HCT116 (cell line): Measurements from ENCODE around the gene TBC1D2B. TPM values are rescaled to one million over a fixed set of nuclear protein-coding genes. Genes with fewer than 3 reads are reported as not detected.

Experiments
- ATAC-seq: fragments of 200-7000 bp; cut with Tn5 transposase; 2 replicates; pipeline ENCODE4 v1.9.1; 2020; ENCODE audit warnings: mild to moderate bottlenecking, moderate library complexity
- BruUV-seq: library from RNA; stranded (reverse); fragments of 400-500 nt; replicated peaks from 2 replicates; lab custom pipeline; 2021; lab: Mats Ljungman, UMichigan
- CTCF ChIA-PET: fragments of 300-600 bp; sonication (Branson Sonifier 250); formaldehyde crosslinking; loops from one replicate; lab custom pipeline; 2021; ENCODE audit warnings: antibody characterized with exemption; lab: Charles Lee
- POLR2A ChIA-PET: fragments of 300-600, 350-600 bp; sonication (Branson Sonifier 250); formaldehyde crosslinking; loops from one replicate; lab custom pipeline; 2021; ENCODE audit warnings: antibody characterized with exemption; lab: Charles Lee
- RAD21 ChIA-PET, 2 experiments: fragments of 300-600 bp; sonication (Branson Sonifier 250); formaldehyde crosslinking; loops; one replicate each; lab custom pipeline; 2023; ENCODE audit warnings: low total read pairs in 2 of 2; ENCODE audit not compliant: uncharacterized antibody in 2 of 2, unreplicated experiment in 2 of 2, low non-redundant PET in 1 of 2; lab: Charles Lee
- DNase-seq: peaks from one replicate; pipeline ENCODE4 v3.0.0-alpha.2; 2010; ENCODE audit warnings: low read depth, low spot score
- H2AFZ ChIP-seq: fragments of 200-600 bp; shearing (Covaris generic), sonication (generic); 2 replicates; pipeline ENCODE4 v1.6.1; 2017; ENCODE audit warnings: low read depth, mixed run types, mixed read lengths, antibody characterized with exemption, low read length; ENCODE audit not compliant: poor library complexity, severe bottlenecking
- H3K27ac ChIP-seq: 2 replicates; pipeline ENCODE4 v1.5.1; 2012; ENCODE audit warnings: low read depth, low read length
- H3K27me3 ChIP-seq: fragments of 200-600 bp; sonication (generic); 2 replicates; pipeline ENCODE4 v1.6.1; 2016; ENCODE audit warnings: mixed run types, low read length, mixed read lengths; ENCODE audit not compliant: insufficient read depth
- H3K36me3 ChIP-seq, 2 experiments: fragments of 200-500 bp in 1 of 2; fragments of 200-600 bp in 1 of 2; sonication (Bioruptor generic) in 1 of 2; sonication (generic) in 1 of 2; 2 replicates each; pipeline versions ENCODE4 v1.5.1 to v1.6.1; 2014 to 2016; ENCODE audit warnings: low read length in 2 of 2, inconsistent platforms in 1 of 2, mixed read lengths in 1 of 2, mixed run types in 1 of 2; ENCODE audit not compliant: insufficient read depth in 2 of 2, control insufficient read depth in 1 of 2
- H3K4me1 ChIP-seq, 2 experiments: fragments of 200-600 bp in 1 of 2; sonication (generic) in 1 of 2; 2 replicates each; pipeline versions ENCODE4 v1.5.1 to v1.6.1; 2012 to 2017; ENCODE audit warnings: low read length in 2 of 2, inconsistent platforms in 1 of 2, mild to moderate bottlenecking in 1 of 2, mixed read lengths in 1 of 2, mixed run types in 1 of 2, moderate library complexity in 1 of 2; ENCODE audit not compliant: insufficient read depth in 2 of 2, control insufficient read depth in 1 of 2
- H3K4me2 ChIP-seq: fragments of 200-600 bp; sonication (generic); 2 replicates; pipeline ENCODE4 v1.6.1; 2017; ENCODE audit warnings: mixed run types, low read length, mixed read lengths
- H3K4me3 ChIP-seq, 2 experiments: fragments of 200-600 bp in 1 of 2; sonication (generic) in 1 of 2; replicated peaks in 1 of 2; 2 replicates each; pipeline ENCODE4 v1.5.1; 2011 to 2016; ENCODE audit warnings: low read length in 2 of 2, control low read depth in 1 of 2, low read depth in 1 of 2, mild to moderate bottlenecking in 1 of 2, mixed read lengths in 1 of 2, mixed run types in 1 of 2
- H3K79me2 ChIP-seq: fragments of 200-600 bp; sonication (generic); 2 replicates; pipeline ENCODE4 v1.6.1; 2017; ENCODE audit warnings: mild to moderate bottlenecking, mixed run types, low read length, moderate library complexity, mixed read lengths; ENCODE audit not compliant: insufficient read depth
- H3K9ac ChIP-seq: fragments of 200-600 bp; sonication (generic); 2 replicates; pipeline ENCODE4 v1.6.1; 2016; ENCODE audit warnings: low read length, mixed read lengths
- H3K9me2 ChIP-seq: fragments of 200-600 bp; sonication (generic), shearing (Covaris generic); 2 replicates; pipeline ENCODE4 v1.6.1; 2017; ENCODE audit warnings: mixed run types, mild to moderate bottlenecking, moderate library complexity; ENCODE audit not compliant: insufficient read depth
- H3K9me3 ChIP-seq, 2 experiments: fragments of 200-500 bp in 1 of 2; fragments of 200-600 bp in 1 of 2; sonication (Bioruptor generic) in 1 of 2; sonication (generic) in 1 of 2; 2 replicates each; pipeline ENCODE4 v1.6.1; 2014 to 2017; ENCODE audit warnings: low read length in 2 of 2, mixed read lengths in 2 of 2, inconsistent platforms in 1 of 2, low read depth in 1 of 2, mild to moderate bottlenecking in 1 of 2, mixed run types in 1 of 2, moderate library complexity in 1 of 2; ENCODE audit not compliant: control insufficient read depth in 1 of 2, insufficient read depth in 1 of 2
- H4K20me1 ChIP-seq: fragments of 200-600 bp; sonication (generic), shearing (Covaris generic); 2 replicates; pipeline ENCODE4 v1.6.1; 2017; ENCODE audit warnings: mixed run types, mild to moderate bottlenecking, moderate library complexity; ENCODE audit not compliant: insufficient read depth
- CBX3 ChIP-seq: IDR thresholded peaks from 2 replicates; pipeline ENCODE4 v1.6.1; 2012; ENCODE audit warnings: low read depth
- CEBPB ChIP-seq: IDR thresholded peaks from 2 replicates; pipeline ENCODE4 v1.6.1; 2012; ENCODE audit warnings: low read depth
- ELF1 ChIP-seq: IDR thresholded peaks from 2 replicates; pipeline ENCODE4 v1.6.1; 2012; ENCODE audit warnings: low read depth, borderline replicate concordance
- EZH2phosphoT487 ChIP-seq: fragments of 200-600 bp; IDR thresholded peaks from 2 replicates; pipeline ENCODE4 v1.6.1; 2018; ENCODE audit warnings: antibody characterized with exemption, borderline replicate concordance
- FOSL1 ChIP-seq: IDR thresholded peaks from 2 replicates; pipeline ENCODE4 v1.6.1; 2012; ENCODE audit warnings: low read depth
- JUND ChIP-seq: IDR thresholded peaks from 2 replicates; pipeline ENCODE4 v1.6.1; 2012
- POLR2AphosphoS5 ChIP-seq: IDR thresholded peaks from 2 replicates; pipeline ENCODE4 v1.6.1; 2011; ENCODE audit warnings: mild to moderate bottlenecking, low read depth, low read length, moderate library complexity
- RAD21 ChIP-seq: IDR thresholded peaks from 2 replicates; pipeline ENCODE4 v1.6.1; 2012; ENCODE audit warnings: low read depth, mild to moderate bottlenecking
- SIN3A ChIP-seq: IDR thresholded peaks from 2 replicates; pipeline ENCODE4 v1.6.1; 2012; ENCODE audit warnings: low read depth
- SP1 ChIP-seq: IDR thresholded peaks from 2 replicates; pipeline ENCODE4 v1.6.1; 2012; ENCODE audit warnings: low read depth
- ZNF274 ChIP-seq: fragments of 200-500 bp; sonication (Bioruptor generic); IDR thresholded peaks from 2 replicates; pipeline ENCODE4 v1.6.1; 2014; ENCODE audit warnings: mild to moderate bottlenecking, low read depth, low read length, inconsistent platforms
- intact Hi-C: fragments of 100-400 bp; cut with micrococcal nuclease; formaldehyde crosslinking; loops from 2 replicates; pipeline ENCODE4 v1.10.0; 2022
- total RNA-seq: library from RNA; stranded (reverse); gene quantifications from one replicate; pipeline ENCODE4 v1.2.1, GENCODE V29; 2021; ENCODE audit not compliant: unreplicated experiment
- TF ChIP-seq, protein P1 (sequence below): IDR thresholded peaks from 2 replicates; pipeline ENCODE4 v1.6.1; 2011; ENCODE audit warnings: mild to moderate bottlenecking, low read length, moderate library complexity; ENCODE audit not compliant: insufficient replicate concordance; ENCODE audit errors: extremely low read depth
- TF ChIP-seq, protein P2 (sequence below), 3 experiments: fragments of 200-600 bp in 1 of 3; sonication (generic) in 1 of 3; IDR thresholded peaks in 2 of 3; conservative IDR thresholded peaks in 1 of 3; 2 replicates each; pipeline ENCODE4 v1.5.1; 2012 to 2017; ENCODE audit warnings: low read depth in 2 of 3, low read length in 2 of 3, antibody characterized with exemption in 1 of 3, borderline replicate concordance in 1 of 3, control low read depth in 1 of 3, mild to moderate bottlenecking in 1 of 3, mixed read lengths in 1 of 3, mixed run types in 1 of 3, moderate library complexity in 1 of 3; ENCODE audit not compliant: insufficient read depth in 1 of 3
- TF ChIP-seq, protein P3 (sequence below): IDR thresholded peaks from 2 replicates; pipeline ENCODE4 v1.6.1; 2012; ENCODE audit warnings: low read depth

The TBC1D2B gene
- total RNA-seq, 1 experiment from 2014 or later, result 16.6 TPM

DNA sequence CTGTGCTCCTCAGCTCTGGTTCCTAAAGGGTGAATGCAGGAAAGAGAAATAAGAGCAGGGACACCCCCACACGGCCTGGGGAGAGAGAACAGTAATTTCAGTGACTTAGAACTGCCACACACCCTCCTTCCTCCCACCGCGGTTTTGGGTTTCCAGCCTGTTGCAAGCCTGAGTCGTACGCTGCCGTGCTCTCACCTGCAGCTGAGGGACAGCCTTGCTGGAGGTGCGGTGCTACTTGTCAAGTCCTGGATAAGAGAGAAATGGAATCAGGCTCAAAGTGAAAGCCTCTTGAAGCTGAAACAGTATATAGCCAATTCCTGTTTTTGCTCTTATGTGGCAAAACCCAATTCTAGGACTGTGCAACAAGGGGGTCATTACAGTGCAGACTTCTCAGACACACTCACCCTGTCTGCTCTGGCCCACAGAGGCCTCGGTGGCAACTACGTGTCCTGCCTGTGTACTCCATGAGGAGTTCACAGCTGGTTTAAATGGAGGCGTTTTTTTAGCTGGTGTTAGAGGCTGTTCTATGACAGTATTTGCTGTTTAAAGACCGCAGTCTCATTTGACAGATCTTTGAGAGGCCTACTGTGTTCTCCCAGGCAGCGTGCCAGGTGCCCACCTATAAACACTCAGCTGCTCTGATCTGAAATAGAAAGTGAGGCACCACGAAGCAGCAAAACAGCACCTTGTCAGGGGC lies 42.9 kb downstream of the TBC1D2B start (continued):
- TF ChIP-seq, protein P1, sequence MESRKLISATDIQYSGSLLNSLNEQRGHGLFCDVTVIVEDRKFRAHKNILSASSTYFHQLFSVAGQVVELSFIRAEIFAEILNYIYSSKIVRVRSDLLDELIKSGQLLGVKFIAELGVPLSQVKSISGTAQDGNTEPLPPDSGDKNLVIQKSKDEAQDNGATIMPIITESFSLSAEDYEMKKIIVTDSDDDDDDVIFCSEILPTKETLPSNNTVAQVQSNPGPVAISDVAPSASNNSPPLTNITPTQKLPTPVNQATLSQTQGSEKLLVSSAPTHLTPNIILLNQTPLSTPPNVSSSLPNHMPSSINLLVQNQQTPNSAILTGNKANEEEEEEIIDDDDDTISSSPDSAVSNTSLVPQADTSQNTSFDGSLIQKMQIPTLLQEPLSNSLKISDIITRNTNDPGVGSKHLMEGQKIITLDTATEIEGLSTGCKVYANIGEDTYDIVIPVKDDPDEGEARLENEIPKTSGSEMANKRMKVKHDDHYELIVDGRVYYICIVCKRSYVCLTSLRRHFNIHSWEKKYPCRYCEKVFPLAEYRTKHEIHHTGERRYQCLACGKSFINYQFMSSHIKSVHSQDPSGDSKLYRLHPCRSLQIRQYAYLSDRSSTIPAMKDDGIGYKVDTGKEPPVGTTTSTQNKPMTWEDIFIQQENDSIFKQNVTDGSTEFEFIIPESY, result no peak
- TF ChIP-seq, protein P2, sequence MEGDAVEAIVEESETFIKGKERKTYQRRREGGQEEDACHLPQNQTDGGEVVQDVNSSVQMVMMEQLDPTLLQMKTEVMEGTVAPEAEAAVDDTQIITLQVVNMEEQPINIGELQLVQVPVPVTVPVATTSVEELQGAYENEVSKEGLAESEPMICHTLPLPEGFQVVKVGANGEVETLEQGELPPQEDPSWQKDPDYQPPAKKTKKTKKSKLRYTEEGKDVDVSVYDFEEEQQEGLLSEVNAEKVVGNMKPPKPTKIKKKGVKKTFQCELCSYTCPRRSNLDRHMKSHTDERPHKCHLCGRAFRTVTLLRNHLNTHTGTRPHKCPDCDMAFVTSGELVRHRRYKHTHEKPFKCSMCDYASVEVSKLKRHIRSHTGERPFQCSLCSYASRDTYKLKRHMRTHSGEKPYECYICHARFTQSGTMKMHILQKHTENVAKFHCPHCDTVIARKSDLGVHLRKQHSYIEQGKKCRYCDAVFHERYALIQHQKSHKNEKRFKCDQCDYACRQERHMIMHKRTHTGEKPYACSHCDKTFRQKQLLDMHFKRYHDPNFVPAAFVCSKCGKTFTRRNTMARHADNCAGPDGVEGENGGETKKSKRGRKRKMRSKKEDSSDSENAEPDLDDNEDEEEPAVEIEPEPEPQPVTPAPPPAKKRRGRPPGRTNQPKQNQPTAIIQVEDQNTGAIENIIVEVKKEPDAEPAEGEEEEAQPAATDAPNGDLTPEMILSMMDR (IDR thresholded peaks at IDR 0.05 in 2 of 3, conservative IDR thresholded peaks at IDR 0.05 in 1 of 3; ENCODE audit: borderline replicate concordance in 1 of 3, insufficient read depth in 1 of 3, low read depth in 2 of 3, low read length in 2 of 3), result no peak
- TF ChIP-seq SIN3A (no peak), CEBPB (no peak), SP1 (no peak), POLR2AphosphoS5 (no peak)

DNA sequence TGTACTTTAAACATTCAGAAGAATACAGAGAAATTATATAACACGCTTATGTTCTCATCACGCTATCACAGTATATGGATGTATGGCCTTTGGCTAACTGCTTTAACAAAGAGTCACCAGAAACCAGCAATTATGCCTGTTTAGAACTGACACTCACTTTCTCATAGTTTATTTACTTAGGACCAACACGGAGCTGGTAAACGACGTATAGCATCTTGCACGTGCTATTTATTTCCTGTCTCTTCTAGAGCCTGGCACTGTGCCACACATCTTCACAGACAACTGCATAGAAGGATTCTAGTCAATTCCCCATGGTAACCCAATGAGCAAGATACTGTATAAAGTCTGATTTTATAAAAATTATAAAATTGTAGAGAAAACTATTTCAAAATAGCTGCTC lies 43.6 kb downstream of the TBC1D2B start:
- DNase-seq, result no peak
- no peak overlapping the region for H3K4me2 ChIP-seq
- no peaks in the 10 kb centered on the region for H4K20me1 ChIP-seq
- POLR2A ChIA-PET, result no interaction called here
- no TSS peak for BruUV-seq
- H2AFZ ChIP-seq, result no peak overlapping the region
- H3K27ac ChIP-seq, result no peak overlapping the region
- no peaks in the 10 kb centered on the region for H3K9me2 ChIP-seq
- peaks cover 0 to 6% of the 10 kb centered on the region in 2 experiments; a peak in 2 of 4 replicates for H3K36me3 ChIP-seq
- no peak overlapping the region for H3K4me3 ChIP-seq
- H3K79me2 ChIP-seq, result no peaks in the 10 kb centered on the region
- CTCF ChIA-PET, result no interaction called here
- intact Hi-C loops, result no loop called here
- RAD21 ChIA-PET, result no interaction called here
- no peaks in the 10 kb centered on the region for H3K4me1 ChIP-seq
- no peak for ATAC-seq
- no peaks in the 10 kb centered on the region for H3K9me3 ChIP-seq
- H3K9ac ChIP-seq, result no peak overlapping the region
- H3K27me3 ChIP-seq, result no peaks in the 10 kb centered on the region
- no peak for TF ChIP-seq CBX3
- TF ChIP-seq POLR2AphosphoS5, result no peak
- no peak for TF ChIP-seq JUND
- no peak for TF ChIP-seq EZH2phosphoT487
- TF ChIP-seq, protein P3, sequence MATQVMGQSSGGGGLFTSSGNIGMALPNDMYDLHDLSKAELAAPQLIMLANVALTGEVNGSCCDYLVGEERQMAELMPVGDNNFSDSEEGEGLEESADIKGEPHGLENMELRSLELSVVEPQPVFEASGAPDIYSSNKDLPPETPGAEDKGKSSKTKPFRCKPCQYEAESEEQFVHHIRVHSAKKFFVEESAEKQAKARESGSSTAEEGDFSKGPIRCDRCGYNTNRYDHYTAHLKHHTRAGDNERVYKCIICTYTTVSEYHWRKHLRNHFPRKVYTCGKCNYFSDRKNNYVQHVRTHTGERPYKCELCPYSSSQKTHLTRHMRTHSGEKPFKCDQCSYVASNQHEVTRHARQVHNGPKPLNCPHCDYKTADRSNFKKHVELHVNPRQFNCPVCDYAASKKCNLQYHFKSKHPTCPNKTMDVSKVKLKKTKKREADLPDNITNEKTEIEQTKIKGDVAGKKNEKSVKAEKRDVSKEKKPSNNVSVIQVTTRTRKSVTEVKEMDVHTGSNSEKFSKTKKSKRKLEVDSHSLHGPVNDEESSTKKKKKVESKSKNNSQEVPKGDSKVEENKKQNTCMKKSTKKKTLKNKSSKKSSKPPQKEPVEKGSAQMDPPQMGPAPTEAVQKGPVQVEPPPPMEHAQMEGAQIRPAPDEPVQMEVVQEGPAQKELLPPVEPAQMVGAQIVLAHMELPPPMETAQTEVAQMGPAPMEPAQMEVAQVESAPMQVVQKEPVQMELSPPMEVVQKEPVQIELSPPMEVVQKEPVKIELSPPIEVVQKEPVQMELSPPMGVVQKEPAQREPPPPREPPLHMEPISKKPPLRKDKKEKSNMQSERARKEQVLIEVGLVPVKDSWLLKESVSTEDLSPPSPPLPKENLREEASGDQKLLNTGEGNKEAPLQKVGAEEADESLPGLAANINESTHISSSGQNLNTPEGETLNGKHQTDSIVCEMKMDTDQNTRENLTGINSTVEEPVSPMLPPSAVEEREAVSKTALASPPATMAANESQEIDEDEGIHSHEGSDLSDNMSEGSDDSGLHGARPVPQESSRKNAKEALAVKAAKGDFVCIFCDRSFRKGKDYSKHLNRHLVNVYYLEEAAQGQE, result no peak
- no peak for TF ChIP-seq ZNF274
- no peak for TF ChIP-seq ELF1
- TF ChIP-seq RAD21, result no peak
- TF ChIP-seq FOSL1, result no peak
- TF ChIP-seq, protein P2 (IDR thresholded peaks at IDR 0.05 in 2 of 3, conservative IDR thresholded peaks at IDR 0.05 in 1 of 3; ENCODE audit: borderline replicate concordance in 1 of 3, insufficient read depth in 1 of 3, low read depth in 2 of 3, low read length in 2 of 3), result no peak
